B cell (primary cell): Measurements from ENCODE around the gene RBM39.

ENCODE experiments used
- EZH2 ChIP-seq: IDR thresholded peaks from 2 replicates; pipeline ENCODE4 v1.6.1; 2012; ENCODE audit warnings: borderline replicate concordance, low read depth, mild to moderate bottlenecking, moderate library complexity, low read length; ENCODE audit not compliant: insufficient read depth, poor library complexity, severe bottlenecking
- TF ChIP-seq, protein P1 (sequence below): fragments of 200-600 bp; IDR thresholded peaks from one replicate; pipeline ENCODE4 v1.8.0; 2022; ENCODE audit warnings: antibody characterized with exemption, mild to moderate bottlenecking

DNA sequence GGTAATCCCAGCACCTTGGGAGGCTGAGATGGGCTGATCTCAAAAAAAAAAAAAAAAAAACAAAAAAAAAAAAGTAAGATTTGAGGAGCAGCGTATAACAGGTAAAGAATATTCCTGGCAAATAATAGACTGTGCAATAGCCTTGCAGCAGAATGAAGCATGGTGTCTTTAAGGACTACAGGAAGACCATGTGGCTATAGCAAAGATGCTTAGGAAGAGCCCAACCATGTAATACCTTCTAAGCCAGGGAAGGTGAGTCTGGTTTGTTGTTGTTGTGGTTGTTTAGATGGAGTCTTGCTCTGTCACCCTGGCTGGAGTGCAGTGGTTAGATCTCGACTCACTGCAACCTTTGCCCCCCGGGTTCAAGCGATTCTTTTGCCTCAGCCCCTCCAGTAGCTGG lies 14.3 kb upstream of the RBM39 start:
- TF ChIP-seq, protein P1, sequence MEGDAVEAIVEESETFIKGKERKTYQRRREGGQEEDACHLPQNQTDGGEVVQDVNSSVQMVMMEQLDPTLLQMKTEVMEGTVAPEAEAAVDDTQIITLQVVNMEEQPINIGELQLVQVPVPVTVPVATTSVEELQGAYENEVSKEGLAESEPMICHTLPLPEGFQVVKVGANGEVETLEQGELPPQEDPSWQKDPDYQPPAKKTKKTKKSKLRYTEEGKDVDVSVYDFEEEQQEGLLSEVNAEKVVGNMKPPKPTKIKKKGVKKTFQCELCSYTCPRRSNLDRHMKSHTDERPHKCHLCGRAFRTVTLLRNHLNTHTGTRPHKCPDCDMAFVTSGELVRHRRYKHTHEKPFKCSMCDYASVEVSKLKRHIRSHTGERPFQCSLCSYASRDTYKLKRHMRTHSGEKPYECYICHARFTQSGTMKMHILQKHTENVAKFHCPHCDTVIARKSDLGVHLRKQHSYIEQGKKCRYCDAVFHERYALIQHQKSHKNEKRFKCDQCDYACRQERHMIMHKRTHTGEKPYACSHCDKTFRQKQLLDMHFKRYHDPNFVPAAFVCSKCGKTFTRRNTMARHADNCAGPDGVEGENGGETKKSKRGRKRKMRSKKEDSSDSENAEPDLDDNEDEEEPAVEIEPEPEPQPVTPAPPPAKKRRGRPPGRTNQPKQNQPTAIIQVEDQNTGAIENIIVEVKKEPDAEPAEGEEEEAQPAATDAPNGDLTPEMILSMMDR: no peak
- no peak for TF ChIP-seq EZH2
